WTC11 (cell line): ENCODE data around the gene COL27A1. TPM values are rescaled to one million over a fixed set of nuclear protein-coding genes. Genes with fewer than 3 reads are reported as not detected.

Source experiments
- ATAC-seq: fragments of 200-7000 bp; cut with Tn5 transposase; 2 replicates; pipeline ENCODE4 v1.10.0; 2021; ENCODE audit warnings: mild to moderate bottlenecking, moderate library complexity
- CTCF ChIA-PET: fragments of 300-600 bp; sonication (Branson Sonifier 250); formaldehyde crosslinking; loops from one replicate; lab custom pipeline; 2021; ENCODE audit warnings: antibody characterized with exemption; lab: Charles Lee
- POLR2A ChIA-PET: fragments of 350-600 bp; sonication (Branson Sonifier 250); formaldehyde crosslinking; loops from one replicate; lab custom pipeline; 2021; ENCODE audit warnings: antibody characterized with exemption; lab: Charles Lee
- DNase-seq: peaks from one replicate; pipeline ENCODE4 v3.0.0; 2021; ENCODE audit warnings: low spot score
- H3K27ac Mint-ChIP-seq: 2 replicates; pipeline ENCODE4 v1.8.0; 2021; ENCODE audit warnings: mixed read lengths
- H3K27me3 Mint-ChIP-seq: 2 replicates; pipeline ENCODE4 v1.8.0; 2021; ENCODE audit warnings: low read depth, mild to moderate bottlenecking, moderate library complexity, mixed read lengths
- H3K36me3 Mint-ChIP-seq: 2 replicates; pipeline ENCODE4 v1.8.0; 2021; ENCODE audit warnings: mixed read lengths
- H3K4me1 Mint-ChIP-seq: 2 replicates; pipeline ENCODE4 v1.8.0; 2022; ENCODE audit warnings: mixed read lengths
- H3K4me3 Mint-ChIP-seq: 2 replicates; pipeline ENCODE4 v1.8.0; 2021; ENCODE audit warnings: mild to moderate bottlenecking, moderate library complexity, mixed read lengths
- H3K9me3 Mint-ChIP-seq: 2 replicates; pipeline ENCODE4 v1.8.0; 2021; ENCODE audit warnings: mixed read lengths
- ATF1 ChIP-seq: sonication (generic); formaldehyde crosslinking; IDR thresholded peaks from 2 replicates; pipeline ENCODE4 v1.8.1; 2023; ENCODE audit warnings: mild to moderate bottlenecking, moderate library complexity, missing genetic modification reagents
- ELF4 ChIP-seq: sonication (generic); formaldehyde crosslinking; IDR thresholded peaks from 2 replicates; pipeline ENCODE4 v1.8.1; 2022; ENCODE audit warnings: low read depth, mild to moderate bottlenecking, moderate library complexity, missing genetic modification reagents
- GRHL2 ChIP-seq: fragments of 250-450 bp; sonication (Bioruptor Pico); IDR thresholded peaks from 2 replicates; pipeline ENCODE4 v1.8.0; 2022; ENCODE audit warnings: mild to moderate bottlenecking, moderate library complexity; ENCODE audit not compliant: insufficient replicate concordance, severe bottlenecking
- GTF2I ChIP-seq: fragments of 250-450 bp; sonication (Bioruptor Pico); conservative IDR thresholded peaks from 2 replicates; pipeline ENCODE4 v1.4.0; 2021; ENCODE audit warnings: mild to moderate bottlenecking
- JAZF1 ChIP-seq: fragments of 250-450 bp; sonication (Bioruptor Pico); IDR thresholded peaks from 2 replicates; pipeline ENCODE4 v1.9.0; 2021; ENCODE audit warnings: moderate library complexity, mild to moderate bottlenecking, inconsistent platforms
- JUN ChIP-seq: sonication (generic); formaldehyde crosslinking; IDR thresholded peaks from 2 replicates; pipeline ENCODE4 v1.8.0; 2023; ENCODE audit warnings: mild to moderate bottlenecking, missing genetic modification reagents
- NFATC4 ChIP-seq: fragments of 250-450 bp; sonication (Bioruptor Pico); IDR thresholded peaks from 2 replicates; pipeline ENCODE4 v1.9.0; 2021; ENCODE audit warnings: mild to moderate bottlenecking
- NR1H2 ChIP-seq: sonication (generic); formaldehyde crosslinking; IDR thresholded peaks from 2 replicates; pipeline ENCODE4 v1.9.0; 2021; ENCODE audit warnings: mild to moderate bottlenecking, moderate library complexity, missing genetic modification reagents
- NR3C1 ChIP-seq: sonication (generic); formaldehyde crosslinking; conservative IDR thresholded peaks from 2 replicates; pipeline ENCODE4 v1.8.1; 2023; ENCODE audit warnings: low read depth, mild to moderate bottlenecking, missing genetic modification reagents
- RELA ChIP-seq: sonication (generic); formaldehyde crosslinking; IDR thresholded peaks from 2 replicates; pipeline ENCODE4 v1.8.1; 2022; ENCODE audit warnings: missing genetic modification reagents, mild to moderate bottlenecking, borderline replicate concordance
- SMAD4 ChIP-seq: sonication (generic); formaldehyde crosslinking; IDR thresholded peaks from 2 replicates; pipeline ENCODE4 v1.8.0; 2022; ENCODE audit warnings: mild to moderate bottlenecking, missing genetic modification reagents
- TCF7 ChIP-seq: sonication (generic); formaldehyde crosslinking; IDR thresholded peaks from 2 replicates; pipeline ENCODE4 v1.8.0; 2022; ENCODE audit warnings: mild to moderate bottlenecking, low read depth, missing genetic modification reagents, moderate library complexity
- ZNF121 ChIP-seq: sonication (generic); formaldehyde crosslinking; IDR thresholded peaks from 2 replicates; pipeline ENCODE4 v1.8.0; 2023; ENCODE audit warnings: missing genetic modification reagents
- ZNF219 ChIP-seq: sonication (generic); formaldehyde crosslinking; IDR thresholded peaks from 2 replicates; pipeline ENCODE4 v1.8.0; 2023; ENCODE audit warnings: missing genetic modification reagents, mild to moderate bottlenecking, borderline replicate concordance
- ZNF317 ChIP-seq: sonication (generic); formaldehyde crosslinking; IDR thresholded peaks from 2 replicates; pipeline ENCODE4 v1.8.1; 2023; ENCODE audit warnings: low read depth, mild to moderate bottlenecking, moderate library complexity, missing genetic modification reagents, borderline replicate concordance
- ZNF416 ChIP-seq: fragments of 250-450 bp; sonication (Bioruptor Pico); IDR thresholded peaks from 2 replicates; pipeline ENCODE4 v1.9.0; 2021; ENCODE audit warnings: mild to moderate bottlenecking, inconsistent platforms
- total RNA-seq: library from RNA; stranded (reverse); gene quantifications from 3 replicates; pipeline ENCODE4 v1.2.3, GENCODE V29; 2021
- TF ChIP-seq, protein P1 (sequence below): sonication (generic); formaldehyde crosslinking; IDR thresholded peaks from 2 replicates; pipeline ENCODE4 v1.8.0; 2022; ENCODE audit warnings: mild to moderate bottlenecking, missing genetic modification reagents
- TF ChIP-seq, protein P2 (sequence below): sonication (generic); formaldehyde crosslinking; IDR thresholded peaks from 2 replicates; pipeline ENCODE4 v1.8.1; 2023; ENCODE audit warnings: mild to moderate bottlenecking, moderate library complexity, missing genetic modification reagents
- TF ChIP-seq, protein P3 (sequence below): sonication (generic); formaldehyde crosslinking; IDR thresholded peaks from 2 replicates; pipeline ENCODE4 v1.8.1; 2023; ENCODE audit warnings: mild to moderate bottlenecking, missing genetic modification reagents
- TF ChIP-seq, protein P4 (sequence below): sonication (generic); formaldehyde crosslinking; IDR thresholded peaks from 2 replicates; pipeline ENCODE4 v1.8.0; 2022; ENCODE audit warnings: mild to moderate bottlenecking, missing genetic modification reagents

The COL27A1 gene
- total RNA-seq, 1 experiment from 2014 or later: 47.5 TPM

DNA sequence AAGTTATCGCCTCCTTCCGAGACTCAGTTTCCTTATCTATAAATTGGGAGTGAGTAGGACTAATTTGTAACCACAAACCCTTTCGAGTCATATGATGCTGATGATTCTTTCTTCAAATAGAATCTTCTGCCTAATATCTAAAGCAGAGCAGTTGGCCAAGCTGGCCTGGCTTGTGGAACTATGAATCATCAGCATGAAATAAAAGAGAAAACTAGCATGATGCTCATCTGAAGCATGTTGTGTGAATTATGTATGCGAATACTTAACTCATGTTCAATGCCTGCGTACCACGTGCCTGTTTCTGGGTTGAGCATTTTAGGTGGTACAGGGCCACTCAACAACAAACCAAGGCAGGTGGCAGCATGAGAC lies 152.5 kb downstream of the COL27A1 start:
- 0 out of 2 replicates have a peak, but pooled peaks cover 3% of the 10 kb centered on the region for H3K4me1 Mint-ChIP-seq
- TF ChIP-seq JAZF1 (CRISPR knock-in tag): no peak
- no peak for TF ChIP-seq NR3C1 (CRISPR knock-in tag)
- TF ChIP-seq, protein P1, sequence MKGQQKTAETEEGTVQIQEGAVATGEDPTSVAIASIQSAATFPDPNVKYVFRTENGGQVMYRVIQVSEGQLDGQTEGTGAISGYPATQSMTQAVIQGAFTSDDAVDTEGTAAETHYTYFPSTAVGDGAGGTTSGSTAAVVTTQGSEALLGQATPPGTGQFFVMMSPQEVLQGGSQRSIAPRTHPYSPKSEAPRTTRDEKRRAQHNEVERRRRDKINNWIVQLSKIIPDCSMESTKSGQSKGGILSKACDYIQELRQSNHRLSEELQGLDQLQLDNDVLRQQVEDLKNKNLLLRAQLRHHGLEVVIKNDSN (CRISPR knock-in tag): no peak
- no peak for TF ChIP-seq ZNF219 (CRISPR knock-in tag)
- TF ChIP-seq, protein P2, sequence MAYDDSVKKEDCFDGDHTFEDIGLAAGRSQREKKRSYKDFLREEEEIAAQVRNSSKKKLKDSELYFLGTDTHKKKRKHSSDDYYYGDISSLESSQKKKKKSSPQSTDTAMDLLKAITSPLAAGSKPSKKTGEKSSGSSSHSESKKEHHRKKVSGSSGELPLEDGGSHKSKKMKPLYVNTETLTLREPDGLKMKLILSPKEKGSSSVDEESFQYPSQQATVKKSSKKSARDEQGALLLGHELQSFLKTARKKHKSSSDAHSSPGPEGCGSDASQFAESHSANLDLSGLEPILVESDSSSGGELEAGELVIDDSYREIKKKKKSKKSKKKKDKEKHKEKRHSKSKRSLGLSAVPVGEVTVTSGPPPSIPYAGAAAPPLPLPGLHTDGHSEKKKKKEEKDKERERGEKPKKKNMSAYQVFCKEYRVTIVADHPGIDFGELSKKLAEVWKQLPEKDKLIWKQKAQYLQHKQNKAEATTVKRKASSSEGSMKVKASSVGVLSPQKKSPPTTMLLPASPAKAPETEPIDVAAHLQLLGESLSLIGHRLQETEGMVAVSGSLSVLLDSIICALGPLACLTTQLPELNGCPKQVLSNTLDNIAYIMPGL (CRISPR knock-in tag): no peak
- TF ChIP-seq JUN (CRISPR knock-in tag): no peak
- TF ChIP-seq, all 79 proteins: peak for 0
- DNase-seq (no peak), ATAC-seq (no peak)
- POLR2A ChIA-PET: no interaction called here
- CTCF ChIA-PET: no interaction called here
- Mint-ChIP-seq H3K9me3 (no peaks in the 10 kb centered on the region), H3K36me3 (peaks cover 11% of the 10 kb centered on the region), H3K27ac (no peak overlapping the region), H3K27me3 (no peaks in the 10 kb centered on the region), H3K4me3 (no peak overlapping the region)

DNA sequence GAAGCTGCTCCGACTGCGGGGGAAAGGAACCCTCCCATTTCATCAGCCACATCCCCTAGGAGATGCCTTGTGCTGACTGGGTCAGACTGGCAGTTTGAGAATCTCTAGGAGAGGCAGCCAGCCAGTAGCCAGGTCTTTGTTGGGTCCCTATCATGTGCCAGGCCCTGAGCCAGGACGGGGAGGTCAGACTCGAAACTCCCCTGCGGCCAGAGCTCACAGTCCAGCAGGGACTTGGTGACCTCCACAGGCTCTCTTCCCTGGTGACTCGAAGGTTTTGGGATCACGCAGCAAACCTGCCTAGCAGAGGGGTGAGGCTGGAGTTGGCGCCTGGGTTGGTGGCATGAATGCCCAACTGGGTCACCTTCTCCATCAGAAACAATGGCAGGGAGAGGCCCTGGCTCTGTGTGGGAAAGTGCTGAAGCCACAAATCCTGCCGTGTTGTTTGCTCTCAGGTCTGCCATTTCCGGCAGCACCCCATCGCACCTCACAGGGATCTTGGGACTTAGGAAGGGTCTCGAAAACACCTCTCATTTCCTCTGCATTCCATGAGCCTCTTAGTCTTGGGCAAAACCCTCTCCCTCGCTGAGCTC lies 153.1 kb downstream of the COL27A1 start:
- H3K4me1 Mint-ChIP-seq: 0 out of 2 replicates have a peak, but pooled peaks cover 3% of the 10 kb centered on the region
- no peak overlapping the region for H3K4me3 Mint-ChIP-seq
- ChIA-PET CTCF (interaction anchor here (1.0 to 1.5 kb wide), 2 partner anchors 154 to 213 kb away, joined by 3 to 4 read pairs; no protein-coding TSS in a partner anchor), POLR2A (no interaction called here)
- H3K27ac Mint-ChIP-seq: no peak overlapping the region
- H3K9me3 Mint-ChIP-seq: no peaks in the 10 kb centered on the region
- H3K36me3 Mint-ChIP-seq: peaks cover 11% of the 10 kb centered on the region
- DNase-seq: no peak
- TF ChIP-seq ZNF317 (no peak), ZNF121 (CRISPR knock-in tag) (no peak), RELA (CRISPR knock-in tag) (no peak), GRHL2 (CRISPR knock-in tag) (no peak), NR1H2 (CRISPR knock-in tag) (no peak), SMAD4 (no peak), NFATC4 (CRISPR knock-in tag) (no peak), GTF2I (CRISPR knock-in tag) (no peak), TCF7 (CRISPR knock-in tag) (no peak), ZNF416 (CRISPR knock-in tag) (no peak), ELF4 (CRISPR knock-in tag) (no peak), ATF1 (CRISPR knock-in tag) (no peak)
- TF ChIP-seq, protein P3, sequence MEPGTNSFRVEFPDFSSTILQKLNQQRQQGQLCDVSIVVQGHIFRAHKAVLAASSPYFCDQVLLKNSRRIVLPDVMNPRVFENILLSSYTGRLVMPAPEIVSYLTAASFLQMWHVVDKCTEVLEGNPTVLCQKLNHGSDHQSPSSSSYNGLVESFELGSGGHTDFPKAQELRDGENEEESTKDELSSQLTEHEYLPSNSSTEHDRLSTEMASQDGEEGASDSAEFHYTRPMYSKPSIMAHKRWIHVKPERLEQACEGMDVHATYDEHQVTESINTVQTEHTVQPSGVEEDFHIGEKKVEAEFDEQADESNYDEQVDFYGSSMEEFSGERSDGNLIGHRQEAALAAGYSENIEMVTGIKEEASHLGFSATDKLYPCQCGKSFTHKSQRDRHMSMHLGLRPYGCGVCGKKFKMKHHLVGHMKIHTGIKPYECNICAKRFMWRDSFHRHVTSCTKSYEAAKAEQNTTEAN (CRISPR knock-in tag): no peak
- TF ChIP-seq, protein P4, sequence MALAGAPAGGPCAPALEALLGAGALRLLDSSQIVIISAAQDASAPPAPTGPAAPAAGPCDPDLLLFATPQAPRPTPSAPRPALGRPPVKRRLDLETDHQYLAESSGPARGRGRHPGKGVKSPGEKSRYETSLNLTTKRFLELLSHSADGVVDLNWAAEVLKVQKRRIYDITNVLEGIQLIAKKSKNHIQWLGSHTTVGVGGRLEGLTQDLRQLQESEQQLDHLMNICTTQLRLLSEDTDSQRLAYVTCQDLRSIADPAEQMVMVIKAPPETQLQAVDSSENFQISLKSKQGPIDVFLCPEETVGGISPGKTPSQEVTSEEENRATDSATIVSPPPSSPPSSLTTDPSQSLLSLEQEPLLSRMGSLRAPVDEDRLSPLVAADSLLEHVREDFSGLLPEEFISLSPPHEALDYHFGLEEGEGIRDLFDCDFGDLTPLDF: no peak
- no peak for ATAC-seq
- H3K27me3 Mint-ChIP-seq: no peaks in the 10 kb centered on the region
